22Rv1 (cell line): ENCODE data around the gene LILRB4.

Source experiments
- CTCF ChIP-seq: fragments of 450-650 bp; IDR thresholded peaks from 2 replicates; pipeline ENCODE4 v1.5.1; 2017; ENCODE audit warnings: mild to moderate bottlenecking
- ZFX ChIP-seq: fragments of 450-650 bp; IDR thresholded peaks from 2 replicates; pipeline ENCODE4 v1.6.1; 2017; ENCODE audit warnings: antibody characterized with exemption, borderline replicate concordance

- TF ChIP-seq CTCF (no peak), ZFX (no peak)
Observed at GRCh38 chr19:54668353-54668752, 5.6 kb downstream of the LILRB4 start.
